PFSK-1 (cell line): ENCODE measurements around the gene PSEN2.

Source experiments
- POLR2AphosphoS5 ChIP-seq: IDR thresholded peaks from 2 replicates; pipeline ENCODE4 v1.6.1; 2012; ENCODE audit warnings: low read depth, mild to moderate bottlenecking, control low read depth, low read length, moderate library complexity
- TAF1 ChIP-seq: IDR thresholded peaks from 2 replicates; pipeline ENCODE4 v1.6.1; 2012; ENCODE audit warnings: low read length, control low read depth, borderline replicate concordance; ENCODE audit not compliant: insufficient read depth

GRCh38 chr1:226893936-226894335, 23.5 kb downstream of the PSEN2 start:
- TF ChIP-seq TAF1 (no peak), POLR2AphosphoS5 (no peak)
